Measurements from ENCODE around the gene LRRC28.
"Not testable (repeated sequence)": the region's sequence is repeated elsewhere in the genome, so short reads cannot be mapped to it uniquely, and the experiment has no call there.

The LRRC28 gene

DNA sequence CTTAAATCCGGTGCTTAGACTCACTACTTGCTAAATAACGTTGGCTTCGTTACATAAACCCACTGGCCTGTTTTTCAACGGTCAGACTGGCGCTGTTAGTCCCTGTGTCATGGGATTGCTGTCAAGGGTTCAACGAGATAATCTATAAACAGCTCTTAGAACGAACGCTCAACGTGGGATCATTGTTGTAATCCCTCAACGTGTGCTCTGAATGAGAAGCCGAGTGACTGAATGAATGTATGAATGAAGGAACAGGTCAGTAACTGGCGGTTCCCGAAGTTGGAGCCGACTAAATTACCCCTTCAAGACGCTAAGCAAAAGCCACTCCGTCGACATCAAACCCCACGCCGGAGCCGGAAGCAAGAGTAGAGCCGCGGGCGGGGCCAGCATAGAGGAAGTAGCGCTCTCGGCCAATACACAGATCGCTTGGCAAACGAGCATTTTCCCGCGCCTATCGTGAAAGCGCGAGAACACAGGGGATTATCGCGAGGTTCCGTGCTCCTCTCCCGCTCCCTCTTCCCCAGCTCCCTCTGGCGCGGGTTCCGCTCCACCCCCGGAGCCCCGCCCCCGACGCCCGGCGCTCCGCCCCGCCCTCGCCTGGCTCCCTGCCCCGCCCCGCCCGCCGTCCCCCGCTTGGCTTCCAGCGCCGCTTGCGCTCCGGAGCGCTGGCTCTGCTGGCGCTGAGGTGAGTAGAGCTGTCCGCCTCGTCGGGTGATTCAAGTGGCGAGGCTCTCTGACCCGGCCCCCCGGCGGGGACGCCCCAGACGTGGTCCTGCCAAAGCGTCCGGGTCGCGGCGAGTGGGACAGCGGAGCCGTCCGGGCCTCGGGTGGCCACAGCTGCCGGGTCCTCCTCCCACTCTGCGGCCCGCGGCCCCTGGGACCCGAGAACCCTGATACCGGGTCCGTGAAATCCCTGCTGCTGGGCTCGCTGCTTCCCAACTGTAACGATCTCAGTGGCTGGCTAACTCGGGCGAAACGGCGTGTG lies at the start of gene LRRC28:
Gene LRRC28 (plus strand): TSS at position 625 of the 985 bp plus-strand sequence. CDS start 4,477 bp downstream, outside the sequence.
- peak; percentile 86 for DNase-seq (ENCODE audit: low read depth)

DNA sequence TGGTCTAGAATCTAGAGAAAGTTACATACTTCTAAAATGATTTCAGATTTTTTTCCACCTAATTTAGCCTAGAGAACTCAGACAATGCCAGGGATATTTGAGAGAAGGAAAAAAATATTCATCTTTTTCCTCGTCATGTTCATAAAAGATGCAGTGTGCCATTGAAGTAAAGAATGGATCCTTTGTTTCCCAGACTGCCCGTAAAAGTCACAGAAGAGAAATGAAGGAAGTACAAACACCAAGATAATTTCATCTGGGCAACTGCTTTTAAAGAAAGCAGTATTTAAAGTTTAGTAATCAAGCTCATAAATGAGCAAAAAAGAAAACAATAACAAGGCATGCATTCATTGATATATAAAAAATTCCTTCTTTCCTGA lies 49.1 kb upstream of the LRRC28 start:
- no peak for DNase-seq (ENCODE audit: low read depth)

DNA sequence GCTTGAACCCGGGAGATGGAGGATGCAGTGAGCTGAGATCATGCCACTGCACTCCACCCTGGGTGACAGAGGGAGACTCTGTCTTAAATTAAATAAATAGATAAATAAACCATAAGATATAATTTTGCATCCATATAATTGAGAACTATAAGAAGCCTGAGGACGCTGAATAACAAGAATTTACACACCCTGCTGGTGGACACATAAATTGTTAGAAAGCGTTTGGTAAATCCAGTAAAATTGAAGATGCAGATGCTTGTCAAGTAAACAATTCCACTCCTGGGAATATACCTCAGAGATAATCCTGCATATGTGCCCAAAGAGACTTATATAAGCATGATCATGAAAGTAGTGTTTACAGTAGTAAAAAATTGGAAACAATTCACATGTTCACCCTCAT lies 43.6 kb upstream of the LRRC28 start:
- DNase-seq (ENCODE audit: low read depth), result no peak

DNA sequence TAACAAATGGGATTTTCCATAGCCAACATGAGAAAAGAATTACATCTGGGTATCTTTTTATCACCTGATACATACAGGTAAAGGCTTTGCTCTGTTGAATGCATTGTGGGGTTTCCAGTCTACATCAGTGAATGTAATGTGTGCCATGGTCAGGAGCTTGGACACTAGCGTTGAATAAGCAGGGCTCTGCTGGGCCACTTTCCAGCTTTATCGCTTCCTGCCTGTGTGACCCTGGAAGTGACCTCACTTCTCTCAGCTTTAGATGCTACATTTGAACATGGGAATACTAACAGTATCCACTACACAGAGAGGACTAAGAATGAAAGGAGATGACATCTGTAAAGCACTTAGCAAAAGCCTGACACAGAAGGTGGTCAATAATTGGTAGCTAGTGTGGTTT lies 42.0 kb upstream of the LRRC28 start:
- DNase-seq (ENCODE audit: low read depth), result no peak

DNA sequence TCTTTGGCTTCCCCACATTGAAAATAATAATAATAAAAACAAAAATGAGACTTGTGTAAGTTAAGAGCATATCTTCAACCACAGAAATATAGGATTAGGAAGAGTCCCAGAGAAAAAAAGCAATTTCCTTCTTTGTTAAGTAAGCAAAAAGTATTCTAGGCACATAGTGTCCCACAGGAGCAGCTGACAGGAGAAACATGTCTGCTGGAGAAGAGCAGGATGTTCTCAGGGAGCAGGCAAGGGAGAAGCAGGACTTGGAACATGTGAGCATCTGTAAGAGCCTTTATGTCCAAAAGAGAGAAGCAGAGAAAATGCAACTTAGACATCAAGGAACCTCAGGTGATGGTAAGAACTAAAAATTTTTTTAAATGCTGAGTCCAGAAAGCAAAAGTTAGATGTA lies 40.9 kb upstream of the LRRC28 start:
- DNase-seq (ENCODE audit: low read depth), result no peak

DNA sequence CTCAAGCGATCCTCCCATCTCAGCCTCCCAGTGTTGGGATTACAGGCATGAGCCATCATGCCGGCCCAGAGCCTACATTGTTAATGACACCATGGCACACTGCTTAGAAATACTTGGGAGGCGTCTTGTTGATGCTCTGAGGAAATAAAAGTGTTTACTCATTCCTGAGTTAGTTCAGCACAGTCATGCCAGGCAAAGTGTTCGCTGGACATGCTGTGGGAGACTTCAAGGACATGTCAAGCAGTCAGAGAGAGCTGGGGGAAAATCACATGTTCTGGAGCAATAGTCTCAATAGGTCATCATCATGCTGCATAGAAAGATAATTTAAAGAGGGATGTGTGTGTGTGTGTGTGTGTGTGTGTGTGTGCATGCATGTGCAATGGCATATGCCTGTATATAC lies 39.4 kb upstream of the LRRC28 start:
- DNase-seq (ENCODE audit: low read depth), result no peak

DNA sequence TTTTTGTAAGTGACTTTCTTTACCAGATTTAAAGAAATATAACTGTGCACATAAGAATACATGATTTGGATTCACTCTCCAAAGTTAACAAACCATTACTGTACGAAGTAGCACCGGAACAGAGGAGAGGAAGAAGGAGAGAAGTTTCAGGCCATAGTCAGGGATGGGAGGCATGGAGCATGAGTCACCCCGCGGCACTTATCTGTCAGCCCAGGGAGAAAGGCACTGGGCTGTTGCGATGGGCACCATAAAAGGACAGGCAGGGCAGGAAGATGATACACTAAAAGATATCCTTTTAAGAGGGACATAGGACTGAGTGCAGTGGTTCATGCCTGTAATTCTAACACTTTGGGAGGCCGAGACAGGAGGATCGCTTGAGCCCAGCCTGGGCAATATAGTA lies 38.9 kb upstream of the LRRC28 start:
- no peak for DNase-seq (ENCODE audit: low read depth)

DNA sequence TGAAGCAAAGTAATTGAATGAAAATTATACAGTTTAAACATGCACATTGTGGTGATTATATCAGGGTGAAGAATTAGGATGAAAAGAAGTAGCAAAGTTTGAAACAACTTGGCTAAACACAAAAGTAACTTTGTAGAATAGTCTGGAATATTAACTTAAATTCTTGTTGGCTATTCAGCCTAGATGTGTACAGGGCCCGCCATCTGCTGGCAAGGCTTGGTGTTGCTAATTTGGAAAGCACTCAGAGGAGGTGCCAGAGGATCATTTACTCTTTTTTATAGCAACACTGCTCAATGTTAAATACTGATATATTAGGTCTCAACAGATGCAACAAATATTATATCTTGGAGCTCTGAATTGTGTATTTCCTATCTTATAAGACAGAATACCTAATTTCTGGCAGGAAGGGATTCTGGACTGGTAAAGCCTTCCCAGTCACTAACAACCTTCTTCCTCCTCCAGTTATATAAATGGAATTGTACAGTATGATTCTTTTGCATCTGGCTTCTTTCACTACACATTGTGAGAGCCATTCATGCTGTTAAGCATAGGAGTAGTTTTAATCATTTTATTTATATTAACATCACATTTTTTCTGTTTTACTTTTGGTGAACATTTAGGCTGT lies 38.0 kb upstream of the LRRC28 start:
- DNase-seq (ENCODE audit: low read depth), result peak; percentile 40

DNA sequence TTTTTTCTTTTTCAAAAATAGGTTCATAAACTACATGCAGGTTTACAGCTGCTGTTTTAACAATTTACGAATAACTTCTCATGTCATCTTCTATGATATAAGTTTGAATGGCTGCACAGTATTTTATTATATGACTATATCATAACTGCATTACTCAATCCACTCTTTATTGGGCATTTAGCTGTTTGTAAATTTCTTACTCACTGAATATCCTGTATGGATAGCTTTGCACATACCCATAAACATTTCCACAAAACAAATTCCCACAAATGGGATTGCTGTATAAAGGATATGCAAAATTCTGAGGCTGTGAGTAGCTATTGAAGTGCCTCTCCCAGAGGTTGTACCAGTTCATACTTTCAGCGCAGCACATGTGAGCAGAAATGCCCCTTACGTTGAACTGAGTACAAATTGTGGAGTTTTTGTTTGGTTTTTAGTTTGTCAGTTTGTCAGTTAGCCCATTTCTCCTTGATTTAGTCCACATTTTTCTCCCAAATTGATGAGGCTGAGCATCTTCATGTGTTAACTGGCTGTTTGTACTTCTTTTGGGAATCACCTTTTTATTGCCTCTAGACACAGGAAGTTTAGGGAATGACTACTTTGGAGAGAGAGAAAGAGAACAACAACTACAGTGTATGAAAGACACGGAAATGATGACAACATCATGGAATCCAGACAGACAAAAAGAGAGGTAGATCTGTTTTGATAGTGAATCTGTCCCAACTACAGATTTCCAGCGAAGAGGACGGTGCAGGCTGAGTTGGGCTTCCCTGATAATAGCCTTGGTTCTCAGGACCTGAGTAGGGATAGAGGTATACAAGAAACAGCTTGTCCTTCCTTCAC lies 26.7 kb upstream of the LRRC28 start:
- DNase-seq (ENCODE audit: low read depth), result no peak

DNA sequence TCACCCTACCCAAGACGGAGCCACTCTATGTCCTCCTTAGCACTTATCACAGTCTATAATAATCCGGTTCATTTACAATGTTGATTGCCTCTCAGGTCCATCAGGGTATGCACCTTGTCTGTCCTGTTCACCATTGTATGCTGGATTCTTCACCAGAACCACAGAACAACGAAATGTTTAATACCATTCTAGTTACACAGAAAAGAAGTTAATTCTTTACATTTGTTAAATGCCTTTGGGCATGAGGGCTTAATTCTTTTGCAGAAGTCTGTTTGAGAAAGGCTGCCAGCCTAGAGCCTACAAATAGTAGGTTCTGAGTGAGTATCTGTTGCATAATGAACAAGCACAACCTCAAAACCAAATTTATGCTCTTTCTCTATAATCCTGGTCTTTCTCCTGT lies 24.5 kb upstream of the LRRC28 start:
- DNase-seq (ENCODE audit: low read depth), result no peak

DNA sequence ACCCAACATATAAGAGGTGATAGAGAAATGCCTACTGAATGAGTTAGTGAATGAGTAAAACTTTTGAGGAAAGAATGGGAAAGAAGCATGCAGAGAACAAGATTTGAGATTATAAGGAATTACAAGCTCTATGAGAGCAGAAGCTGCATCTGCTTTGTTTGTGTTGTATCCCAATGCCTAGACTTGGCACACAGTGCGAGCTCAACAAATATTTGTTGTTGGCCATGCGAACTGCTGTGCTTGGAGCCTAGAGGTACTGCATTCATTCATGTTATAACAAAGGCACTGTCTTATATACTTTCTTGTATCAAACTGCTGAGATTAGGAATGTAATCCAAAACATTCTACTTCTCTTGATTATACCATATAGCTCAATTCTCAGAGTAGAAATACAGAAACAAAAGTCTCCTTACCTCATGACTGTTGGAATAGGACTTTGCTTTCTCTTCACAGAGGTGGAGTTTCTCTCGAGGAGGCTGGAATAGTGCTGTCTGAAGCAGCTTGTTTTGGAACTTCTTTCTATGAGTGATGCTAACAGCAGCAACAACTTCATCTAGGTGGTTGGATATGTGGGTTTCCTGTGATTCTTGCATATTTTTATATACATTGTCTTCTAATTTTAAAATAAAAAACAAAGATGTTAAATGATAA lies 23.0 kb upstream of the LRRC28 start:
- DNase-seq (ENCODE audit: low read depth), result no peak

DNA sequence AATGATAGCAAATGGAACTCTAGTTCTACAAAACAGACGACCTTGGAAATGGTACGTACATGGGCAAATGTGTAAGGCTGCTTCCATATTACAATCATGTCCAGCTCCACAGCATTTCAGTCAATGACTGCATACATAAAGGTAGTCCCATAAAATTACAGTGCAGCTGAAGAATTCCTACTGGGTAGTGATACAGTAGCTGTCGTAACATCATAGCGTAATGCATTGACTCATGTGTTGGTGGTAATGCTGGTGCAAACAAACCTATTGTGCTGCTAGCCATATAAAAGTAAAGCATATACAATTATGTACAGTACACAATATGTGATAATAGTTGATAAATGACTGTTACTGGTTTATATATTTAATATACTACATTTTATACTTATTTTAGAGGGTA lies 20.4 kb upstream of the LRRC28 start:
- no peak for DNase-seq (ENCODE audit: low read depth)

DNA sequence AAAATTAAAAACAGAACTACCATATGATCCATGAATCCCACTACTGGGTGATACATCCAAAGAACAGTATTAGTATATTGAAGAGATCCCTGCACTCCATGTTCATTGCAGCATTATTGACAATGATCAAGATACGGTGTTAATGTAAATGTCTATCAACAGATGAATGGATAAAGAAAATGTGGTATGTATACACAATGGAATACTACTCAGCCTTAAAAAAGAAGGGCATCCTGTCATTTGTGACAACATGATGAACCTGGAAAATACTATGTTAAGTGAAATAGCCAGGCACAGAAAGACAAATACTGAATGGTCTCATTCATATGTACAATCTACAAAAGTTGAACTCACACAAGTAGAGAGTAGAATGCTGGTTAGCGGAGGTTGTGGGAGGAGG lies 18.5 kb upstream of the LRRC28 start:
- no peak for DNase-seq (ENCODE audit: low read depth)

DNA sequence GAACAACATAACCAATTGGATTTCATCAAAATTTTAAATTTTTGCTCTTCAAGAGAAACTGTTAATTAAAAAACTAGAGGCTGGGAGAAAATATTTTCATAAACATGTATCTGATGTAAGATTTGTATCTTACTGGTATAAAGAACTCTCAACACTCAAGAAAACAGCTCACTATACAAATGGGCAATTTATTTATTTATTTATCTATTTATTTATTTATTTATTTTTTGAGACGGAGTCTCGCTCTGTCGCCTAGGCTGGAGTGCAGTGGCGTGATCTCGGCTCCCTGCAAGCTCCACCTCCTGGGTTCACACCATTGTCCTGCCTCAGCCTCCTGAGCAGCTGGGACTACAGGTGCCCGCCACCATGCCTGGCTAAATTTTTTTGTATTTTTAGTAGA lies 17.1 kb upstream of the LRRC28 start:
- not testable (repeated sequence) for DNase-seq (ENCODE audit: low read depth)

DNA sequence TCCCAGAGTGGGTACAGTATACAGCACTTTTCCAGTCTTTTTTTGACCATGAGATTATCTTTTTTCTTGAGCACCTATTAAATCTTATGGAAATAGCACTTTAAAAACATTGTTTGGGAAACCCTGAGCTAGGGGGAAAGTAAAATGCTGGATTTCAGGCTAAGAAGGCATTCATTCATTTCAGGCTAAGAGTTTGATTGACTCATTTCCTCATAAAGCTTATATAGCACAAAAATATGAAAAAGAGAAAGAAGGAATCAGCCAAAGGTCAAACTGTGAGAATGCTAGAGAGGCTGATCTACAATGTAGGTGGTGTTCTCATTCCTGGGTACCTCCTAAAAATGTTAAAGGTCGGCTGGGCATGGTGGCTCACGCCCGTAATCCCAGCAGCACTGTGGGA lies 12.4 kb upstream of the LRRC28 start:
- no peak for DNase-seq (ENCODE audit: low read depth)

DNA sequence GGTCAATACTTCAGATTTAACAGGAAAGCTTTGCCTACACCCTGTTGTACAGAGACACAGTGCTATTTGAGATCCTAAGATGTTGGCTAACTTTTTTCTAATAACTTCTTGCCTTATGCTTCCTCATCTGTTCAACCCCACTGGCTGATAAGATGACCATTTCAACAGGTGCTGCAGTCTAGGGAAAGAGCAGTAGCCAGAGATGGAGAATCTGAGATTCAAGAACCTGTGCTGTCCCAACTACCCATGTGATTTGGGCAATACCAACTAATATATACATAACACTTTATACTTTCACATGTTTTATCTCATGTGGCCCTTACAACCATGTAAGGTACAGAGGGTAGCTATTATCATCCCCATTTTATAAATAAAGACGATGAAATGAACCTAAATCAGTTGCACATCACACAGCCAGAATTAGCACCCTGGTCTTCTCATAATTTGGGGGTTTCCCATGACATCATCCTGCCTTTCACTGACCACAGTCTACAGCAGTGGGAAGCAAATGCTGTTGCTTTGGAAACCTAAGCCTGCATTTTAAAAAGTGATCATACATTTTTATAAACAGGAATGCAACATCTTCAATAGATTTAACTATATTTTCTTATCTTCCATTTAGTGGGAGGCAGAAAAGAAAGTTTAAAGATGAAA lies 11.6 kb upstream of the LRRC28 start:
- DNase-seq (ENCODE audit: low read depth), result no peak

DNA sequence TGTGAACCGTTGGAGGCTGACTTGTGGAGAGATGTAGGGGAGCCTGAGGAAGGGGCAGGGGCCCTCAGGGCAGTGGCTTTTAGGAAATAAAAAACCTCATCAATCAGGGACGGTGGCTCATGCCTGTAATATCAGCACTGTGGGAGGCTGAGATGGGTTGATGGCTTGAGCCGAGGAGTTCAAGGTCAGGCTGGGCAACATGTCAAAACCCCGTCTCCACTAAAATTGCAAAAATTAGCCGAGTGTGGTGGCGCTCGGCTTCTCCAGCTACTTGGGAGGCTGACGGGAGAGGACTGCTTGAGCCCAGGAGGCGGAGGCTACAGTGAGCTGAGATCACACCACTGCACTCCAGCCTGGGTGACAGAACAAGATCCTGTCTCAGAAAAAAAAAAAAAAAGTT lies 9.5 kb upstream of the LRRC28 start:
- no peak for DNase-seq (ENCODE audit: low read depth)

DNA sequence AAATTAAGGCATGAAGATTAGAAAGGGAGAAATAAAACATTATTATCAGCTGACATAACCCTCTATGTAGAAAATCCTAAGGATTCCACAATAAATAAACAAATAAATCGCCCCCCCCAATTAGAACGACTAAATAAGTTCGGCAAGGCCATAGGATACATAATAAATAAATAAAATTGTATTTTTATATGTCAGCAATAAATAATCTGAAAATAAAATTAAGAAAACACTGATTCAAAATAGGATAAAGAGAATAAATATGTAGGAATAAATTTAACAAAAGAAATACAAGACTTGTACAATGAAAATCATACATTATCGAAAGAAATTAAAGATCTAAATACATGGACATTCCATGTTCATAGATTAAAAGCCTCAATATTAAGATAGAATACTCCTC lies 7.0 kb upstream of the LRRC28 start:
- no peak for DNase-seq (ENCODE audit: low read depth)

DNA sequence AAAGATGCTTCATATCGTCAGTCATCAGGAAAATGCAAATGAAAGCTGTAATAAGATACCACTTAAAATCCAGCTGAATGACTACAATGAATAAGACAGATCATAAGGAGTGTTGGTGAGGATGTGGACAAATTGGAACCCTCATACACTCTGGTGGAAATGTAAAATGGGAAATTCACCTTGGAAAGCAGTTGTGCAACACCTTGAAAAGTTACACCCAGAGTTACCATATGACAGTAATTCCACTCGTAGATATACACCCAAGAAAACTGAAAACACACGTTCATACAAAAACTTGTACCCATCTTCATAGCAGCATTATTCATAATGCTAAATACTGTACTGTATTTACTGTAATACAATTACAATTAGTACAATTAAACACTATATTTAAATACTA lies 4.2 kb upstream of the LRRC28 start:
- DNase-seq (ENCODE audit: low read depth), result no peak

DNA sequence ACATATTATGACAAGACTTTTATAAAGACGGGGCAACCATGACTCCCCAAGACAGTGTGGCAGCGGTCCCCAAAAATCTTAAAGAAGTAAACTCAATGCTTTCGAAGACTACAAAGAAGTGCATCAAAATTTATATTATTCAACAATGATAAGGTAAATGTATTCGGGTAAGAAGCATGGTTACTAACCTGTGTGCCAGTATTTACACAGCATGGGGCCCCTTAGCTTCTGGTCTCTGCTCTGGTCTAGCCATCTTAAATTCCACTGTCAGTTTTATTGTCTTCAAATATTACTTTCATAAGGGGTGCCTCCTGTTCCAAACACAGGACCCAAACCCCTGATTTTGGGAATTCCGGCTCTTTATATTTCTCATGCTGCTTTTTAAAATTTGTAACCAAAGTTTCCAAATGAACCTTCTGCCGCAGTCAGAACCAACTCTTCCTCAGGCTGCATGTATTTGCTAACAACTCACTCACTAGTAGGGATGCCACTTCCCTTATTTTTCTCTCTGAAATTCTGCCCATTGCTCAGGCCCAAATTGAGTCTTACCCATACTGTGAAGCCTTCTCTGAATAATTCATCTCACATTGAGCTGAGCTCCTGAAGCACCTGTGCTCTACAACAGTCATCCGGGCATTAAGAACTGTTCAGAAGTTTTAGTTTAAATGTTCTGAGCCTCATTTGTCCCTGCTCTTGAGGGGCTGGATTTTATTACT lies 3.1 kb upstream of the LRRC28 start:
- no peak for DNase-seq (ENCODE audit: low read depth)

DNA sequence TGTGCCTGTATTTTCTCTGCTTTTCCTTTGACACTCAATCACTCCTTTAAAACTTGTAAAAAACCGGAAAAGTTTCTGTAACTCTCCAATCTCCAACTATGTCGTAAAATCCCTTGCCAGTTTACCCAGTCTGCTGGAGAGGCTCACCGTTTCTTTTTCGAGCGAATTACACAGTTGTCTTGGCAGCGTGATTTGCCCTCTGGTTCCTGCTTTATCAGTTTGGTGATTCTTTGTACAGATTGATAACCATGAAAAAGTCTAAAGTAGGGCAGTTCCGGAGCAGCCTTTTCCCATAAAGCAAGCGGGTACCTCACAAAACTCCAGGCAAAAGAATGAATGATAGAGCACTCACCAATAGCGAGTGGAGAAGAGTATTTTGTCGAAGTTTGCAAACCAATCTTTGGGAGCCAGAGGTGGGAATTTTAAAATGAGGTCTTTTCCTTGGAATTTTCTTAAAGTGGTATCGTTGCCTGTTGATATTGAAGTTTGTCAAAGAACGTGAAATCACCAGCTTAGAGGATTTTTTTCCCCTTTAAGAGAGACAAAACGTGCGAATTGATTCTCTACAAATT lies 1.9 kb upstream of the LRRC28 start, which contains the start of gene TTC23:
Gene TTC23 (minus strand): TSS at position 312 of the 572 bp plus-strand sequence. CDS start 20,869 bp downstream, outside the sequence.
- no peak for DNase-seq (ENCODE audit: low read depth)
